ENCODE data around the gene NBPF1. TPM values are rescaled to one million over a fixed set of nuclear protein-coding genes. Genes with fewer than 3 reads are reported as not detected.

The NBPF1 gene
- total RNA-seq: 151 TPM

DNA sequence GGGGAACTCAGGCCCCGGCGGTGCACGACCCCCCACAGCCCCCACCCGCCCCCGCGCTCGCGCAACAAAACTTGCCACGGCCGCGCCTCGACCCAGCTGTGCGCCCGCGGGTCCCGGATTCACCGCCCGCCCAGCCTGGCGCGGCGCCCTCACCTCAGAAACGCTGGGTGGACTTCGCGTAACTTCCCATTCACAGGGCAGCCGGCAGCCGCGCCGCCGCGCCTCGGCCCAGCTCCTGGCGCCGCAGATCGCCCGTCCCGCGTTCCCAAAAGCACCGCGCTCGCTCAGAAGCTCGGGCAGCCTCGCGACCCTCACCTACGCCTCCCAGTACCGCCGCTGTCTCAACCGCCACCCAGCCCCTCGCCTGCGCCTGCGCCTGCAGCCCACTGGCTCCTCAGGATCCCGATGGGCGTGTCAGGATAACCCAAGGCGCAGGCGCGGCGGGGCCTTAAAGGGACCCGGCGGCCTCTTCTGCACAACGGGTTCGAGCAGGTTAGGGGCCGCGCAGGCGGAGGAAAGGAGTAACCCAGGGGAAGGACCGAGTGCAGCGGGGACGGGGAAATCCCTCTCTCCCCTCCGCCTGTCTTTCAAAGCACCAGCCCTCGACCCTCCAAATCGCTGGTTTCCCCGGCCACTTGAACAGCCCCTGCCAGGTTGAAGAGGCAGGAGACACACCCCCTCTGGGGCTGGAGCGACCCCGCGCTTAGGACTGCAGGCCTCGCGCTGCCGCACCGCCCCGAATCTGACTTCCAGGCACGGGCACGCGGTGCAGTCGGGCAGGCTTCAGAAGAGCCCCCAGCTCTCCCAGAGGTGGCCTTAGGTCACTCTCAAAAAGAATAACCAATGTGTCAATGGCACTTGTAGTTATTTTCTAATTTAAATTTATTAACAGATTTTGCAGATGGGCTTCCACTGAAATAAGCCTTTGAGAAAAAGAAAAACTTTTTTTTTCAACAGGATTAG is at the start of gene NBPF1:
Gene NBPF1 (minus strand): TSS at position 380 of the 963 bp plus-strand sequence.

DNA sequence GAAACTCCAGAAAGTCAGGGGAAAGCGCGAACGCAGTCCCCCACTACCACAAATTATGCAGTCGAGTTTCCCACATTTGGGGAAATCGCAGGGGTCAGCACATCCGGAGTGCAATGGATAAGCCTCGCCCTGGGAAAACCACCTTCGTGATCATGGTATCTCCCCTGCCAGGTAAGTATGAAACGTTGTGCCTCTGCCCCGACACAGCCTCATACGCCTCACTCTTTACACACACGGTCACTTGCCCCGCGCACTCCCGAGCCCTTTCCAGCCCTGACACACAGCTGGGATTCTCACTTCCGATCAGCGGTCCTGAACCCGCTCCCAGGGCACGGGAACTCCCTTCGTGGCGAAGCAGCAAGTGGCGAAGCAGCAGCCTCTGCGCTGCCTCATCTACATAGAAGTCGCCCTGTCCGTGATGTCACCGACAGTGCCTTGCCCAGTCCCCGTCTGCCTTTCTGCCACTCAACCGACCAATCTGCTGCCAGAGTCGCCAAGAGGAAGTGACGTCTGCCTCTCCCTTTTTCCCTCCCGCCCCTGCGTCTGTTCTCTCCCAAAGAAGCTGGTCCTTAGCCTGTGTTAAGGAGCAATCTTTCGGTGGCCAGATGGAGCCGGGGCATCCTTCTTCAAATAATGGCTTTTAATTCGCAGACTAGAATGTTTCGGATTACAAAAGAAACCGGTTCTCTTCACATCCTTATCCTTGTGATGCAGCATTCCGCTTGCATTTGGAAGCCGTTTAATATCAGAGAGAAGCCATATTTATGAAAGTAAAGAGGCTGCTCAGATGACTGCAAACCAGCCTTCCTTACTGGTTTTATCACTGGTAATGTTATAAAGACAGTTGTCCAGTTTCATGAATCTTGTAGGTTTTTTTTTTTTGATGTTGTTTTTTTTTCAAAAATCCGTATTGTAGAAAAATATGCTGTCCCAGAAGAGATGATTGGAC is 99.0 kb downstream of the NBPF1 start, which contains the start of gene RNU1-1:
Gene RNU1-1 (minus strand): TSS at position 179 of the 949 bp plus-strand sequence.

Other genes starting within 250 kb of the NBPF1 start
- gene SZRD1, start 246.3 kb downstream of the NBPF1 start, total RNA-seq: 32.4 TPM
- gene SPATA21, start 176.1 kb downstream of the NBPF1 start, total RNA-seq: not detected
- 48.2 TPM for gene NECAP2, start 172.8 kb downstream of the NBPF1 start, total RNA-seq
- under 0.01 TPM for gene RNU1-1, start 99.3 kb downstream of the NBPF1 start, total RNA-seq
- gene RNU1-3, start 53.4 kb upstream of the NBPF1 start, total RNA-seq: under 0.01 TPM
- gene RNU1-4, start 127.0 kb upstream of the NBPF1 start, total RNA-seq: under 0.01 TPM